Measurements from ENCODE around the gene PRAMEF33. TPM values are rescaled to one million over a fixed set of nuclear protein-coding genes. Genes with fewer than 3 reads are reported as not detected.
"Not testable (repeated sequence)": the region's sequence is repeated elsewhere in the genome, so short reads cannot be mapped to it uniquely, and the experiment has no call there.

PRAMEF33 gene
- total RNA-seq, 1 donor from 2014 or later, result not detected

- H3K4me1 ChIP-seq; intact Hi-C loops (cut with micrococcal nuclease); H3K36me3 ChIP-seq; H3K27me3 ChIP-seq (ENCODE audit: low read depth); H3K27ac ChIP-seq (replicated peaks); DNase-seq; H3K4me3 ChIP-seq: not testable (repeated sequence)
- peaks cover 25% of the 10 kb centered on the region for H3K9me3 ChIP-seq (replicated peaks)
Measured at GRCh38 chr1:13354475-13354874, 51.1 kb downstream of the PRAMEF33 start.

- DNase-seq; H3K4me1 ChIP-seq; H3K27ac ChIP-seq (replicated peaks); H3K4me3 ChIP-seq; intact Hi-C loops (cut with micrococcal nuclease); H3K36me3 ChIP-seq; H3K27me3 ChIP-seq (ENCODE audit: low read depth): not testable (repeated sequence)
- H3K9me3 ChIP-seq (replicated peaks), result peaks cover 25% of the 10 kb centered on the region
- peak; percentile 69 for TF ChIP-seq CTCF (IDR thresholded peaks at IDR 0.05; ENCODE audit: borderline replicate concordance)
Measured at GRCh38 chr1:13356774-13357173, 53.4 kb downstream of the PRAMEF33 start.

Other genes with a start within 250 kb of the PRAMEF33 start
- gene PRAMEF27, start 247.0 kb upstream of the PRAMEF33 start, total RNA-seq, result not detected
- not detected for gene HNRNPCL3, start 242.8 kb upstream of the PRAMEF33 start, total RNA-seq
- not detected for gene PRAMEF25, start 232.8 kb upstream of the PRAMEF33 start, total RNA-seq
- gene HNRNPCL2, start 186.7 kb upstream of the PRAMEF33 start, total RNA-seq, result not detected
- not detected for gene PRAMEF26, start 147.5 kb upstream of the PRAMEF33 start, total RNA-seq
- gene HNRNPCL4, start 137.9 kb upstream of the PRAMEF33 start, total RNA-seq, result not detected
- gene PRAMEF9, start 131.7 kb upstream of the PRAMEF33 start, total RNA-seq, result not detected
- gene PRAMEF13, start 102.1 kb upstream of the PRAMEF33 start, total RNA-seq, result not detected
- not detected for gene PRAMEF18, start 77.4 kb upstream of the PRAMEF33 start, total RNA-seq
- gene PRAMEF5, start 49.3 kb upstream of the PRAMEF33 start, total RNA-seq, result not detected
- gene PRAMEF8, start 18.4 kb upstream of the PRAMEF33 start, total RNA-seq, result not detected
- not detected for gene PRAMEF15, start 12.0 kb downstream of the PRAMEF33 start, total RNA-seq
- gene PRAMEF14, start 43.6 kb downstream of the PRAMEF33 start, total RNA-seq, result not detected
- not detected for gene PRAMEF19, start 68.4 kb downstream of the PRAMEF33 start, total RNA-seq
- not detected for gene PRAMEF17, start 86.1 kb downstream of the PRAMEF33 start, total RNA-seq
- not detected for gene PRAMEF20, start 106.9 kb downstream of the PRAMEF33 start, total RNA-seq
- gene LRRC38, start 210.5 kb downstream of the PRAMEF33 start, total RNA-seq, result 0.30 TPM